Gastrocnemius medialis (tissue), 4 donors: ENCODE measurements around the gene PRRC2B.

ENCODE experiments used
- POLR2A ChIP-seq, 2 donors: fragments of 450-650 bp; IDR thresholded peaks; one replicate each; pipeline ENCODE4 v1.6.1; 2017; ENCODE audit warnings: antibody characterized with exemption in 2 of 2, mild to moderate bottlenecking in 2 of 2, moderate library complexity in 2 of 2
- TF ChIP-seq, protein P1 (sequence below), 5 experiments: fragments of 450-650 bp in 3 of 5; fragments of 200-600 bp in 2 of 5; sonication (generic) in 2 of 5; IDR thresholded peaks in 4 of 5; conservative IDR thresholded peaks in 1 of 5; 1 replicate in 4 of 5; 2 replicates in 1 of 5; pipeline ENCODE4 v1.5.1; 2016 to 2019; ENCODE audit warnings: antibody characterized with exemption in 5 of 5, mild to moderate bottlenecking in 3 of 5, moderate library complexity in 3 of 5

DNA sequence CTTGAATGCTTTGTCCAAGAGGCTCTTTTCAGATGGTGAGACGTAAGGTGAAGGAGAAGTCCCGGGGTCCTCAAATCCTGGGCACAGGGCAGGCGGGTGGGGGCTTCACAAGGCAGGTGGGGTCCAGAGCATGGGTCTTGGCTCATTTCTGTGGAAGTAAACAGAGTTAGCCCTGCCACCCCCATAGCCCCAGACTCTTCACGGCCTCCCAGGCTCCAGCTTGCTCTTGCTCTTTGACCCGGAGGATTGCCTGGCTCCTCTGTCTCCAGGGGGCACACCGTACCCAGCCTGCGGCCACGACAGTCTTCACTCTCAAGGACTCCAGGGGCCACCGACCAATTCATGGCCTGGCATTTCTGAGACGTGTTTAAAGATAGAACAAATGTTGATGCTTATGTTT, 80.0 kb downstream of the PRRC2B start:
- TF ChIP-seq POLR2A (IDR thresholded peaks at IDR 0.05), result no peak
- TF ChIP-seq, protein P1, sequence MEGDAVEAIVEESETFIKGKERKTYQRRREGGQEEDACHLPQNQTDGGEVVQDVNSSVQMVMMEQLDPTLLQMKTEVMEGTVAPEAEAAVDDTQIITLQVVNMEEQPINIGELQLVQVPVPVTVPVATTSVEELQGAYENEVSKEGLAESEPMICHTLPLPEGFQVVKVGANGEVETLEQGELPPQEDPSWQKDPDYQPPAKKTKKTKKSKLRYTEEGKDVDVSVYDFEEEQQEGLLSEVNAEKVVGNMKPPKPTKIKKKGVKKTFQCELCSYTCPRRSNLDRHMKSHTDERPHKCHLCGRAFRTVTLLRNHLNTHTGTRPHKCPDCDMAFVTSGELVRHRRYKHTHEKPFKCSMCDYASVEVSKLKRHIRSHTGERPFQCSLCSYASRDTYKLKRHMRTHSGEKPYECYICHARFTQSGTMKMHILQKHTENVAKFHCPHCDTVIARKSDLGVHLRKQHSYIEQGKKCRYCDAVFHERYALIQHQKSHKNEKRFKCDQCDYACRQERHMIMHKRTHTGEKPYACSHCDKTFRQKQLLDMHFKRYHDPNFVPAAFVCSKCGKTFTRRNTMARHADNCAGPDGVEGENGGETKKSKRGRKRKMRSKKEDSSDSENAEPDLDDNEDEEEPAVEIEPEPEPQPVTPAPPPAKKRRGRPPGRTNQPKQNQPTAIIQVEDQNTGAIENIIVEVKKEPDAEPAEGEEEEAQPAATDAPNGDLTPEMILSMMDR (IDR thresholded peaks at IDR 0.05 in 4 of 5, conservative IDR thresholded peaks at IDR 0.05 in 1 of 5), result no peak
